ENCODE data around the gene KMT2D.
"Not testable (repeated sequence)": the region's sequence is repeated elsewhere in the genome, so short reads cannot be mapped to it uniquely, and the experiment has no call there.

Gene KMT2D

DNA sequence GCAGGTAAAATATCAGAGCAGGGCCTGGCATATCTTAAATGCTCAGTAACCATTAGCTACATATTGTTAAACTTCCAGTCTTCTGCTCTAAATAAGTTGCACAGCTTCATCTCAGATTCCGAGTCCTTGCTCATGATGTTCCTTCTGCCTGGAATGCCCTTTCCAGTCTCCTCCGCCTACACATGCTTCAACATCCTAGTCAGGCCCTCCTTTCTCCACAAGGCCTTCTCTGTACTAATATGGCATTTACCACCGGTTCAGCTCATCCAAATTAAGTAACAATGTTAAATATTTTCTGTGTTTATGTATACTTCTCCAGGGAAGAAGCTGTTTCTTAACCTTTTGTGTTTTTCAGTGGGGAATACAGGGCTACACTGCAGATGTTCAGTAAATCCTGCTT lies 25.5 kb upstream of the KMT2D start:
- DNase-seq = no peak

DNA sequence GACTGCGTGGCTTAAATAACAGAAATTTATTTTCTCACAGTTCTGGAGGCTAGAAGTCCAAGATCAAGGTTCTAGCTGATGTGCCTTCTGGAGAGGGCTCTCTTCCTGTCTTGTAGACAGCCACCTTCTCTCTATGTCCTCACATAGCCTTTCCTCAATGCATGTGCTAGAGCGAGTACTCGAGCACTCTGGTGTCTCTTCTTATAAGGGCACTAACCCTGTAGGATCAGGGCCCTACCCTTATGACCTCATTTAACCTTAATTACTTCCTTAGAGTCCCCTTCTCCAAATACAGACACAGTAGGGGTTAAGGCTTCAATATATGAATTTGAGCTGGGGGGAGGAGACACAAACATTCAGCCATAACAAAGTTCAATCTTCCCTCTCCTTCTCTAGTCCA lies 23.8 kb upstream of the KMT2D start:
- no peak for DNase-seq

DNA sequence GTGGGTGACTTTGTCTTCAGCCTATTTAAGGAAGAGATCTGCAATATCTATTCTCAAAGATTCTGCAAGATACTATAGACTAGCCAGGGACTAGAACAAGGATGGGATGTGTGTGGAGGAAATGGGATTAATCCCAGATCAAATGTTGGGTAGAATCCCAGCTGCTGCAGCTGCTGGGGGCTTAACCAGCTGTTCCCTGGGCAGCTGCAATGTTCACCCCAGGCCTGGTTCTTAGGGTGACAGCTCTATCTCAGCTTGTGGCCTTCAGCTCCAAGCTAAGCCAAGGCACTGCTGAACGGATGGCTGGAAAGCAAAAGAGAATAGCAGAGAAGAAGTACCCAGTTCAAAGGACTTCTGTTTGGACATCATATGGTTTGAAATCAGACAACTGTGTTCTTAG lies 19.2 kb upstream of the KMT2D start:
- DNase-seq = no peak

DNA sequence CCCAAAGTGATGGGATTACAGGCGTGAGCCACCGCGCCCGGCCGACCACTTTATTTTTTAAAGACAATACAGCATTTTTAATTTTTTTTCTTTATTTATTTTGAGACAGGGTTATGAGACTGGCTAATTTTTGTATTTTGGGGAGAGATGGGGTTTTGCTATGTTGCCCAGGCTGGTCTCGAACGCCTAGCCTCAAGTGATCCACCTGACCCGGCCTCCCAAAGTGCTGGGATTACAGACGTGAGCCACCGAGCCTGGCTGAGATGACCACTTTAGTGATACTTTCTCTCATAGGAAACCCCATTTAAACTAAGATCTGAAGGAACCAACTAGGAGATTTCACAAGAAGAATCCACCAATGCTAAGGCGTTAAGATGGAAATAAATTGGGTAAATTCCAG lies 10.4 kb upstream of the KMT2D start:
- DNase-seq = no peak

DNA sequence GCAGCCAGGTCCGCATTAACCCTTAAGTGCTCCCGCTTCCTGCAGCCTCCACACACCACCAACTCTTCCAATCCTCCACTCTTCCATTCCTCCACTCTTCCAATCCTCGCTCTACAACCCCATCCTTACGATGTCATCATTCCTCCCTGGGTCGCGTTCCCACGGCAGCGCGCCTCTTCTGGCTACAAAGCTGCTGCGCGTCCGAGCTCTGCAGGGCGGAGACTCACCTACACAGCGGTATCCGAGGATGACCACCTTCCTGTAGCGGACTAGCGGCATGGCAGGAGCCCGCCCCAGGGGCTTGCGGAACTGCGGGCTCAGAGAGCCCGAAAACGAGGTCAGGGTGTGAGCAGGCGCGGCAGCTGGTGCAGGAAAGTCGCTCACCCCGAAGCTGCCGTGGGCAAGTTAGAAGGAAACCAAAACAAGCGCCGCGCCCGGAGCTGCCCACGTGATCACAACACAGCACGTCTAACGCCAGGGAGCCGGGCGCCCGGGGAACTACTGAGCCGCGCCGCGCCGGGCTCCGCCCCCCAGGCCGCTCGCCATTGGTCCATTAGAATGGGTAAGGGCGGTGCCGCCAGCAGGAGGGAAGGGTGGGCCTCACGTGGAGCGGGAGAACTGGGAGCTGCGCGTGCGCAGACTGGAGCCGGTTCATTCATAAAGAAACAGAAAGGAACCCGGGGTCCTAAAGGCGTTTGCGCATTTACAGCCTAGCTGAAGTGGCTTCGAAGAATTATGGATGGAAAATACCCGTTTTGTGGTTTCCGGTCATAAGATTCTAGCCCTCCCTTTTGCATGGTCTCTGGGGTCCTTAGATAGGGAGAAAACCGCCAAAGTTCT lies 9.1 kb upstream of the KMT2D start, which contains the start of gene RHEBL1:
TSS of gene RHEBL1 (minus strand) at position 473 of the 840 bp plus-strand sequence. CDS start at position 279, 194 bp downstream.
- DNase-seq = peak; percentile 93

DNA sequence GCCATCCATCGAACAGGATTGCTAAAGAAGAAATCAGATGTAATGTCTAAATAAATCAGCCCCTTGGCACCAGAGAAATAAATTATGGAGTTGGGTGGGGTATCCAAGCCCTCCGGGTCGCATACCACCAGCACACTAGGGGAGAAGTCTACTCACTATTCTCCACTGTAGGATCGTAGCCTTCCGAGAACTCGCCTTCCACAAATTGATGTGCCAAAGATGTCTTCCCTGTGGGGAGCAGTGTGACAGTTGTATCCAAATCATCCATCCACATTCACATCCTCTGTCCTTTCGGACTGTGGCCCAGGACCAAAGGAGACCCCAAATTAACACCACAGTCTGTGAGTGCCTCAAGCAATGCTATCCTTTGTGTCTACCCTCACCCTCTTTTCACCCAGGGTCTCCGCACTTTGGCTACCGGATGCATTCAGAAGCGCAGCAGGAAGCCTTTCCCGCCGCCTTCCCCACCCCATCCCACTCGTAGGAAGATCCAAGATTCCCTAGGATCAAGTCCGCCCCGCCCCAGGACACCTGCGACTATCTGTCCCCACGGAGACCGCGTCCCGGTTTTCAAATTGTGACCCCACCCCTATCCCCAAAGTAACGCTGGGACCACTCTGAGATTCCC lies 8.4 kb upstream of the KMT2D start:
- DNase-seq = no peak

DNA sequence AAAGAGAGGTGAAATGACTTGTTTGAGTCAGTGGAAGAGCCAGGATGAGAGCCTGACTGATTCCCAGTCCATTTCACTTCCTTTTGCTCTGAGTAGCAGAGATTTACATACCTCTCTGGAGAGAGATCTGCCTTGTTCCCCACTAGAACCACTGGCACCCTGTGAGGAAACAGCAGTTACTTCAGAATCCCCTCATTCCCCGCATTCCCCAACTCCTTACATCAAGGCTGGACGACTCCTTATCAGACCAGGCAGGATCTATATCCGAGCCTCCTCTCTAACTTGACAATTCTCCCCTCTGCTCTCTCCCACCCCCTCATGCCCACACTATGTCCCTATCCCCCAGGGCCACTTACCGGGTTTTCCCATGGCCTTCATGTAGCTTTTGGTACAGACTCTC lies 5.5 kb upstream of the KMT2D start:
- DNase-seq = no peak

DNA sequence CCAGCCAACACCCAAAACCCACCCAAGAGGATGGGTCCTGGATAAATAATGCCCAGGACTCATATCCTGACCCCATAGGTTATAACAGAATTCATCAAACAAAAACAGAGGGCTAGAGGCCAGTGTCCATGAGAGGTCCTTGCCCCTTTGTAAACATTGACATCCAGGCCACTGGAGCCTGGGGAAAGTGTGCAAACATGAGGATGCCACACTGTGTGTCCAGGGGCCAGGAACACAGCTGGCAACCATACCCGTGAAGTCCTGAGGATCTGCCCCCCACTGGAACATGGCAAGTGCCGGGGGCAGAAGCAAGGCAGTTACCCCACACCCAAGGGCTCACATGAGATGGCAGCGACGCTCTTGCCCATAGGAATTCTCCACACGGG lies 4.2 kb upstream of the KMT2D start:
- DNase-seq = no peak

DNA sequence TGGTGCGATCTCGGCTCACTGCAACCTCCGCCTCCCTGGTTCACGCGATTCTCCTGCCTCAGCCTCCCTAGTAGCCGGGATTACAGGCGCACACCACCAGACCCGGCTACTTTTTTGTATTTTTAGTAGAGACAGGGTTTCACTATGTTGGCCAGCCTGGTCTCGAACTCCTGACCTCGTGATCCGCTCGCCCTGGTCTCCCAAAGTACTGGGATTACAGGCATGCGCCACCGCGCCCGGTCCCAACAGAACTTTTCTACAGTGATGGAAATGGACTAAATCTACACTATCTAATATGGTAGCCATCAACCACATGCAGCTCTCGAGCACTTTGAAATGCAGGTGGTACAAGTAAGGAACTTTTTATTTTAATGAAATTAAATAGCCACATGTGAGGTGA lies 1.3 kb upstream of the KMT2D start:
- not testable (repeated sequence) for DNase-seq

DNA sequence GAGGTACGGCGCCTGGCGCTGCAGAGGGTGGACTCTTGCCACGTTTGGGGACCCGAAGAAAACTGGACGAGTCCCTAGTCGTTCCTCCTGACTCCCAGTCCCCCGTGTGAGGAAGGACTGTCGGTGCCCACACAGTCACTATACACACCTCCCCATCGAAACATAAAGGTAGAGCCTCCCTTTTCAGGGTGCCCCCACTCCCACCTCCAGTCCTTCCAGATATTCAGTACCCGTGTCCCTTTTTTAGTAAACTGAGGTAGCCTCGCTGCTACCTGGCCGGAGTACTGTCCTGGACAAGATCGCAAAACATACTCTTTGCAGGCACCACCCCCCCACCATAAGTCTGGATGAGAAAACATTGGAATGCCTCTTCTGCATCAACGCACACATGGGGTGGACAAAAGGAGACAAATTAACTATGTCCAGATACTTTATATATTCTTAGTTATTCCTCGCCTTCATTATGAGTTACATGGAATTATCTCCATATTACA lies 610 bp upstream of the KMT2D start:
- no peak for DNase-seq

DNA sequence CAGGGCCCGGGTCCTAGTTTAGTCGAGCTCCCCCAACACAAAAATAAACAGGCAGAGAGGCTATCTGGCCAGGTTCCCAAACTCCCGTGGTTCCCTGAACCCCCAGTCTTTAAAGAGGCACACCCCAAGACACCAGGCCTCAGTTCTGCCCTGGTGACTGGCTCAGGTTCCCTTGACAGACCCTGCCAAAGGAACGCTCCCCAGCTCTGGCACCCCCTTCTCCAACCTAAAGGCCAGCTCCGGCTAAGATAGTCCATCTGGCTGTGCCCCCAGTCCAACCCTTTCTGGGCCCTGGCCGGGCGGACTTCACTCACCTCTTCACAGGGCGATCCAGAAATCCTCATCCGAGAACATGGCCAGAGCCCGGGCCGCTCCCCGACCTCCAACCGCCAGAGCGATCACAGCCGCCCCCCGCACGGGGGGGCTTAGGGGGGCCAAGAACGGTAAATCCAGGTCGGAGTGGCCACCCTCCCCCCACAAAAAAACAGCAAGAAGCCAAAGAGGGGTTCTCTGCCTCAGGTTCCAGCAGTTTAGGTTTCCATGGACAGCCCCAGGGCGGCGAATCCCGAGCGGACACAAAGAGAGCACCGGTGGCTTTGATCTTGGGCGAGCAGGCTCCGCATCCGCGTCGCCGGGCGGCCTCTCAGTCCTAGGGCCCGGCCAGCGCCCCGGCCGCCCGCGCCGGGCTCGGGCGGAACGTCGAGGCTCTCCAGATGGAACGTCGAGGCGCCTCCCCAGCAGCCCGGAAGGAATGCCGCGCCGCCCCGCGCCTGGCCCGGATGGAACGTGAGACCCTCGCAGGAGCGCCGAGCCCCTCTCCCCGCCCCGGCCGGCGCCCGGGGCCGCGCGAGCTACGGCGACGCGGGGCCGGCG lies 1.1 kb downstream of the KMT2D start:
- no peak for DNase-seq

DNA sequence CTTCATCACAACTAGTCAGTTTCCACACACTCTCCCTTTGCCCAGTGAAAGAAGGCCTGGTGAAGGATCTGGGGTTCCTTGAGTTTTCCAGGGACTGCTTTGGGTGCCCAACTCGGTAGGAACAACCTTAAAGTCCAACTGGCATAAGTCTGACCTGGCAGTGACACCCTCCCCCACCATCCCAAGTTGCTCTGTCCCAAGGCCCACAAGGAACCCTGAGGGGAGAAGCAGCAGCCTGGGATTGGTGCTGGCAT lies 1.6 kb downstream of the KMT2D start:
- no peak for DNase-seq

DNA sequence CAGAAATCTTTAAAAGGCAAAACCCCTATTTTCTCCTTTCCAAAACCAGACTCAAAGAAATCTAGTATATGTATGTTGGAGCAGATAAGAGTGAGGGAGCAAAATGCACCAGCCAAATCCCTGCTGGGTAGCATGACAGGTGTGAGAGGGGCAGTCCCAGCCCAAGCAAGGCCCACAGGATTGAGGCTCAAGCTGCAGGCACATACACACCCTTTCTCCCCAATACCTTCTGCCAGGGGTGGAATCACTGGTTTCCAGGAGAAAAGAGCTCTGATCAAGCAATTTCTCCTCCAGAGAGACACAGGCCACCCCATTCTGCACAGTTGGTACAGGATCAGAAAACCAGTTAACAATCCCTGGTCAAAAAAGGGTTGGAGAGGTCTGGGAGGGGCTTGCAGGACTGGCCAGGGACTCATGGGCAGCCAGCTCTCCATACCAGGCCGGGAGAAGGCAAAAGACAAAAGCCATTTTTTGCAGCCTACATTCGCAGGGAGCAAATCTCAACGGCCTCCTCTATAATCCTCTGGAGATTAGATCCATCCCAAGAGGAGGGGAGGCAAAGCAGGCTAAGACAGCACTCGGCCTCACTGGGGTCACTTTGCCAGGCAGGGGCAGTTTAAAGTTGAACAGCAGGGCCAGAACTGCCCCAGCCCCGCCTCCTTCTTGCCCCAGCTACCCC lies 2.1 kb downstream of the KMT2D start:
- DNase-seq = no peak

DNA sequence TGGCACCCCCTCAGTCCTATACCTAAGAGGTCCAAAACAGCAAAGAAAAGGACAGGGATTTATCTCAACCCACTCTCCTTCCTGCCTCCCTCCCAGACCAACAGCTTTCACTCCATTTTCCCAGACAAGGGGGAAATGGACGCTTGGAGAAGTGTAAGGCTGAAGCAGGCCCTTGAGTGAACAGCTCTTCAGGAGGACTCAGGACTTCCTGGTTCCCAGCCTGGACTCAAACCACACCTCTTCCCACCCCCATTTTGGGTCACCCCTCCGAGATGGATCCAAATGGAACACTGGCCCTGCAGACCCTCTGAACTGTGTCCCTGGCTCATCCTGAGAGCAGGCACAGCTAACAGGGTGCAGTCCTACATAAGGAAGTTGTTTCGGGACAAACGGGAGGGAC lies 2.7 kb downstream of the KMT2D start:
- no peak for DNase-seq

DNA sequence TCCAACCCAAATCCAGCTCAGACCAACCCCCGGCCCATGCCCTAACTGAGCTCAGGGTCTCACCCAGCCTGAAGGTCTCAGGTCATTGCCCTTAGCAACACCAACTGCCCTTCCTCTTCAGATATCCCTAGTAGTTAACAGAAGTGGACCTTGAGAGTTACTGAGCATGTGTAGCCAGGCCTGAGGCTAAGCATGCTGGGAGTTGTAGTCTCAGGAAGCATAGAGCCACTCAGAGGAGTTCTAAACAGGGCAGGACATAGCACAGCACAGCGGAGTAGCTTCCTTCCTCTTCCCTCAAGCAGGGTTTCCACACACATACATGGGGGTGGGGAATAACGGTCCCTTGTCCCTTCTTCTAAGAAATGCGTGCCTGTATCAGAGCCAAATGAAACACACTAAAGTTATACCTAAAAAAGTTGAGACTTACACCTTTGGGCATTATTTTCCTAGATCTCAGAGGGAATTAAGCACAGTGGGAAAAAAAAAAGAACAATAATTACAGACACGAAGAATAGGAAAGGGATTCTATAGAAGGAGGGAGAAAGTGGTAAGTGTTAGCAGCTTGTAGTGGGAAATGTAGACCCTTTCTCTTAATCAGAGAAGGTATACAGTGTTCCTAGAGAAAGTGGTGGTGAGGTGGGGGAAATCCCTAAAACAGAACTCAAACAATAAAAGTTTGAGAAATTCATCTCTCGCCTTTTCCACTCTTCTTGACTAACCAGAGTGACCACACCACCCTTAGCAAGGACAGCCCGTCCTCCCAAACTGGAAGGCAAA lies 4.4 kb downstream of the KMT2D start:
- DNase-seq = no peak

DNA sequence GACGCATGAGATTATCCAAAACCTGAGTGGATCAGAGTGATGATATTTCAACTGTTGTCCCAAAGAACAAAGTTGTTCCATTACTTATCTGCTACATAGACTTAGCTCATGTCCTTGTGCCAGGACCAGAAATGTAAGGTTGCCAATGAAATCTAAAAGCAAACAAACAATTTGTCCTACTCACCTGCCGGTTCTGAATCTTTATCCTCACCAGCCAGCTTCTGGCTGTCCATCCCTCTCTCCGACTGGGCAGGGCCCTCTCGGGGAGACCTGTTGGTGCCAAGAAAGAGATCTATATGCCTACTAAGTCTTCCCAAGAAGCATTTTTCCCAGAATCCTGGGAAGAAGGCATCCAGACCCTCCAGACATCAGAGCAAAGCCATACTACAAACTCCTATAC lies 5.5 kb downstream of the KMT2D start:
- DNase-seq = no peak

DNA sequence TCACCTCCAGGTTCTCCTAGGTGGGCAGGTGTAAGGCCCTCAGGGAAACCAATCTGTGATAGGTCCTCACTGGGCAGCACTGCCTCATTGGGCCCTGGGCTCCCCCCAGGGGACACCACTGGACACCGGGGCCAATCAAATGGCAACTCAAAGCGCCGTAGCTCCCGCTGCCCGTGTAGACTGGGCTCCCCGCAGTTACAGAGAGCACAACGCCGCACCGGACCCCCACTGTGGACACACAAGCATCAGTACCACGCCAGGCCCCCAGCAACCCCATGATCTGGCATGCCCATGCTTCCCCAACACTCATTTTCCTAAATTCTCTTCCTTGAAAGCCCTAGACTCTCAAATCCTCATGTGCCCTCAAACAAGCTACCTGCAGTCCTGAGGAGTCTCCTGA lies 6.1 kb downstream of the KMT2D start:
- DNase-seq = no peak

DNA sequence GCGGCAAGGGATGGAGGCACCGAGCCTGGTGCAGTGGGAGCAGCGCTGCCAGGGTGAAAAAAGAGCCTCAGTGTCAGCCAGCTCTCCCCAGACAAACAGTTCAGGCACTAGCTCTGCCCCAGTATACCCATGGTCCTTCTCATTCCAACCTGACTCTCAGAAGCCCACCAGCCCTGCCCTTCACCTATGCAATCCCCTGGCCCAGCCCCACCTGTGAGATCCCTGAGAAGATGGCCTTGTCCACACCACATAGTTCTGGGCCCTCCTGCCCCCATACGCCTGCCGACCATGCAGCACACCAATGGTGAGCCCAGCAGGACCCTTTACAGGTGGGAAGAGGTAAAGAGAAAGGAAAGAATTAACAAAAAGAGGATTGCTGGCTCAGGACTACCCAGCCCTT lies 6.5 kb downstream of the KMT2D start:
- no peak for DNase-seq

DNA sequence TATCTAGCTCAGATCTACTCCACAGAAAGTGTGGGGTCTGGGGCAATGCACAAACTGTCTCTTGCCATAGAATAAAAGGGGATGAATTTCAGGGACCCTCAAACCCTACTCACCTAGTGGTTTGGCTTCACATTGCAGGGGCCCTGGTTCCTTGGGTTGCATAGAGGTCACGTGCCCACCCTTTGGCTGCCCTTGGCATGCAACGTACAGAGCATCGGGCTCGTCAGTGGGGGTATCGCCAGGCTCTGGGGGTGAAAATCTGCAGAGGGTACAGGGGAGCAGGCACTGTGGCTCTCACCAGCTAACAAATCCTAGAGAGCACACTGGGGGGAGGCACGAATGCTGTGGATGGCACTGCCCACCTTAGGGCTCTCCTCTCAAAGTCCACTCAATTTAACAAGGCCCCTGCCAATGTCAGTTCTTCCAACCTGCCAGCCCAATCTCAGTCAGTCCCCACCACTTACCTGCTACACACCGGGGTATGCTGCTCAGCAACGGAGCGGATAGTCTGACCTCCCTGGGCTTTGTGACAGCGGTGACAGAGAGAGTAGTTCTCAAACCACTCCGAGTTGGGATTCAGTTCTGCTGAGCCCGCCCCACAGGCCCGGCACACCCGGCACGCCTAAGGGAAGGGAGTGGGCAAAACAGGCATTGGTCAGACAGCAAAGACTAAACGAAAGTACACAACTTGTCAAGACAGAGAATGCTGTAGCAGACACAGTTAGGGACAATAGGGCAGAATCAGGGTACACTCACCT lies 8.0 kb downstream of the KMT2D start:
- DNase-seq = no peak

DNA sequence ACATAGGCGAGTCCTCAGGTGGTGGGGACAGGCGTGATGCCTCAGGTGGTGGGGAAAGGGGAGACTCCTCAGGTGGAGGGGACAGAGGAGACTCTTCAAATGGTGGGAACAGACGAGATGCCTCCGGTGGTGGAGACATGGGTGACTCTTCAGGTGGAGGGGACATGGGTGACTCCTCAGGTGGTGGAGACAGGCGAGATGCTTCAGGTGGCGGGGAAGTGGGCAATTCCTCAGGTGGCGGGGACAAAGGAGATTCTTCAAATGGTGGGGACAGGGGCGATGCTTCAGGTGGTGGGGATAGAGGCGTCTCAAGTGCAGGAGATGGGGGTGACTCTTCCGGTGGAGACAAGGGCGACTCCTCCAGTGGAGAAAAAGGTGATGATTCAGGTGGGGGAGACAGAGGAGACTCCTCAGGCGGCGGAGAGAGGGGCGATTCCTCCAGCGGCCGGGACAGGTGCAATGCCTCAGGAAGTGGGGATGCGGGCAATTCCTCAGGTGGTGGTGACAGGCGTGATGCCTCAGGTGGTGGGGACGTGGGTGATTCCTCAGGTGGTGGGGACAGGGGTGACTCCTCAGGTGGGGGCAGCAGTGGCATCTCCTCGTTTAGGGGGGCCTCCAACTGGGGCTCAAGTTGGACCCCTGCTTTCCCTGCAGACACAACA lies 8.7 kb downstream of the KMT2D start:
- no peak for DNase-seq

DNA sequence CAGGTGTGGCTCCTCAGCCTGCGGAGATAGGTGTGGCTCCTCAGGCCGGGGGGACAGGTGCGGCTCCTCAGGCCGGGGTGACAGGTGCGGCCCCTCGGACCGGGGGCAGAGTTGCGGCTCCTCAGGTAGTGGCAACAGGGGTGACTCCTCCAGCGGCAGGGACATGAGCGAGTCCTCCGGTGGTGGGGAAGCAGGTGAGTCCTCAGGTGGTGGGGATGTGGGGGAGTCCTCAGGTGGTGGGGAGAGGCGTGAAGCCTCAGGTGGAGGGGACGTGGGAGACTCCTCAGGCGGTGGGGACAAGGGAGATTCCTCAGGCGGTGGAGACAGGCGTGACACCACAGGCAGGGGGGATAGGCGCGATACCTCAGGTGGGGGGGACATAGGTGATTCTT lies 9.2 kb downstream of the KMT2D start:
- DNase-seq = no peak

Measured in NCI-H526 treated with DMSO at 0.1 percent for 48 hours (cell line).